Neural crest cell (in vitro differentiated cells): ENCODE measurements around the gene OR5L1. TPM values are rescaled to one million over a fixed set of nuclear protein-coding genes. Genes with fewer than 3 reads are reported as not detected.

ENCODE experiments used
- DNase-seq: peaks from one replicate; pipeline ENCODE4 v3.0.0; 2021; ENCODE audit warnings: low read depth, mixed read lengths, low spot score
- H3K27ac Mint-ChIP-seq: one replicate; pipeline ENCODE4 v1.8.0; 2021; ENCODE audit warnings: mild to moderate bottlenecking, mixed read lengths; ENCODE audit not compliant: unreplicated experiment
- H3K27me3 Mint-ChIP-seq: 2 replicates; pipeline ENCODE4 v1.8.0; 2021; ENCODE audit warnings: low read depth, mild to moderate bottlenecking, mixed read lengths
- H3K36me3 Mint-ChIP-seq: 2 replicates; pipeline ENCODE4 v1.8.0; 2021; ENCODE audit warnings: low read depth, mild to moderate bottlenecking, mixed read lengths
- H3K4me1 Mint-ChIP-seq: 2 replicates; pipeline ENCODE4 v1.8.0; 2021; ENCODE audit warnings: mixed read lengths
- H3K4me3 Mint-ChIP-seq: one replicate; pipeline ENCODE4 v1.8.0; 2021; ENCODE audit warnings: mild to moderate bottlenecking, mixed read lengths
- H3K9me3 Mint-ChIP-seq: 2 replicates; pipeline ENCODE4 v1.8.0; 2021; ENCODE audit warnings: mixed read lengths
- total RNA-seq: library from RNA; stranded (reverse); gene quantifications from 2 replicates; pipeline ENCODE4 v1.2.1, GENCODE V29; 2021
- TF ChIP-seq, protein P1 (sequence below): fragments of 200-600 bp; sonication (generic); conservative IDR thresholded peaks from 2 replicates; pipeline ENCODE4 v1.5.0; 2021; ENCODE audit warnings: antibody characterized with exemption, mild to moderate bottlenecking

Gene OR5L1
- total RNA-seq, 1 donor from 2014 or later, result not detected

DNA sequence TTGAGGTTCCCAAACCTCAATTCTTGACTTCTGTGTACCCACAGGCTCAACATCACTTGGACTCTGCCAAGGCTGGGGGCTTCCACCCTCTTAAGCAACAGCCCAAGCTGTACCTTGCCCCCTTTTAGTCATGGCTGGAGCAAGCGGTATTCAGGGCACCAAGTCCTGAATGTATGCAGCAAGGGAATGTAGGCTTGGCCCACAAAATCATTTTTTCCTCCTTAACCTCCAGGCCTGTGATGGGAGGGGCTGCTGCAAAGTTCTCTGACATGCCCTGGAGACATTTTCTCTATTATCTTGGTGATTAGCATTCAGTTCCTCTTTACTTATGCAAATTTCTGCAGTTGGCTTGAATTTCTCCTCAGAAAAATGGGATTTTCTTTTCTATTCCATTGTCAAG, 4.9 kb upstream of the OR5L1 start:
- no peak overlapping the region for H3K27ac Mint-ChIP-seq
- H3K4me1 Mint-ChIP-seq, result no peaks in the 10 kb centered on the region
- no peaks in the 10 kb centered on the region for H3K27me3 Mint-ChIP-seq
- TF ChIP-seq, protein P1, sequence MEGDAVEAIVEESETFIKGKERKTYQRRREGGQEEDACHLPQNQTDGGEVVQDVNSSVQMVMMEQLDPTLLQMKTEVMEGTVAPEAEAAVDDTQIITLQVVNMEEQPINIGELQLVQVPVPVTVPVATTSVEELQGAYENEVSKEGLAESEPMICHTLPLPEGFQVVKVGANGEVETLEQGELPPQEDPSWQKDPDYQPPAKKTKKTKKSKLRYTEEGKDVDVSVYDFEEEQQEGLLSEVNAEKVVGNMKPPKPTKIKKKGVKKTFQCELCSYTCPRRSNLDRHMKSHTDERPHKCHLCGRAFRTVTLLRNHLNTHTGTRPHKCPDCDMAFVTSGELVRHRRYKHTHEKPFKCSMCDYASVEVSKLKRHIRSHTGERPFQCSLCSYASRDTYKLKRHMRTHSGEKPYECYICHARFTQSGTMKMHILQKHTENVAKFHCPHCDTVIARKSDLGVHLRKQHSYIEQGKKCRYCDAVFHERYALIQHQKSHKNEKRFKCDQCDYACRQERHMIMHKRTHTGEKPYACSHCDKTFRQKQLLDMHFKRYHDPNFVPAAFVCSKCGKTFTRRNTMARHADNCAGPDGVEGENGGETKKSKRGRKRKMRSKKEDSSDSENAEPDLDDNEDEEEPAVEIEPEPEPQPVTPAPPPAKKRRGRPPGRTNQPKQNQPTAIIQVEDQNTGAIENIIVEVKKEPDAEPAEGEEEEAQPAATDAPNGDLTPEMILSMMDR, result no peak
- H3K4me3 Mint-ChIP-seq, result no peak overlapping the region
- H3K9me3 Mint-ChIP-seq, result peaks cover 24% of the 10 kb centered on the region
- H3K36me3 Mint-ChIP-seq, result no peaks in the 10 kb centered on the region
- no peak for DNase-seq

DNA sequence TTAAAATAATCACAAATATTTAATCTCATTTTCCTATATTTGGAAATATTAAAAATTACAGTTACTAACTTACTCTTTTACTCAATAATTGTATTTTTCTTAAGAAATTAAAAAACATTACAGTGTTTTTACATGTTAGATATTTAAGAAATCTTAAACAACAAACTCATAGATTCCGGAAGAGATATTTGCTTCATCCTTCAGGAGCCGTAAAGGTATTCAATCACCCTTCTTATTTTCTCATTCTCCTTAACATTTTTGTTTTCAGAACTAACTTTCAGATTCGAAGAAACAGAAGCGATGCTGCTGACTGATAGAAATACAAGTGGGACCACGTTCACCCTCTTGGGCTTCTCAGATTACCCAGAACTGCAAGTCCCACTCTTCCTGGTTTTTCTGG, 8.2 kb downstream of the OR5L1 start, which contains the start of gene OR5D18:
TSS of gene OR5D18 (plus strand) at position 301 of the 400 bp plus-strand sequence. CDS start at position 301, 0 bp downstream.
- DNase-seq, result no peak
- H3K27ac Mint-ChIP-seq, result no peak within 1 kb of the TSS
- H3K4me1 Mint-ChIP-seq, result no peaks in the 10 kb centered on the region
- no peak within 1 kb of the TSS for H3K4me3 Mint-ChIP-seq
- TF ChIP-seq, protein P1, result no peak
- H3K36me3 Mint-ChIP-seq, result peaks cover 10% of the 10 kb centered on the region
- H3K27me3 Mint-ChIP-seq, result no peaks in the 10 kb centered on the region
- peaks cover 32% of the 10 kb centered on the region for H3K9me3 Mint-ChIP-seq

DNA sequence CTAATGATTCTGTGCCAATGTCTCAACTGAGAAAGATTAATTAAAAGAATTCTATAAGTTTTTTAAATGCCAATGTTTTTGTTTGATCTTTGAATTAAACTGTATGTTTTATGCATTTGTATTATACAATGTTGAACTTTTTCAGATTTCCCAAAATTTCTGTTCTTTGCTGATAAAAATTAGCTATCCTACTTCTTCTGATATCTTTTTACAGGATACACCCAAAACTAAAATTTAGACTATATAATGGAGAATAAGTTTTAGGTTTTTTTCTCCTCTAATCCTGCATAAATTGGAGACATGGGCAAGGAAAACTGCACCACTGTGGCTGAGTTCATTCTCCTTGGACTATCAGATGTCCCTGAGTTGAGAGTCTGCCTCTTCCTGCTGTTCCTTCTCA, 15.8 kb downstream of the OR5L1 start, which contains the start of gene OR5L2:
TSS of gene OR5L2 (plus strand) at position 301 of the 400 bp plus-strand sequence. CDS start at position 301, 0 bp downstream.
- Mint-ChIP-seq H3K36me3 (no peaks in the 10 kb centered on the region), H3K9me3 (peaks cover 12% of the 10 kb centered on the region), H3K4me3 (no peak within 1 kb of the TSS), H3K27me3 (no peaks in the 10 kb centered on the region), H3K4me1 (no peaks in the 10 kb centered on the region), H3K27ac (no peak within 1 kb of the TSS)
- TF ChIP-seq, protein P1, result no peak
- no peak for DNase-seq

DNA sequence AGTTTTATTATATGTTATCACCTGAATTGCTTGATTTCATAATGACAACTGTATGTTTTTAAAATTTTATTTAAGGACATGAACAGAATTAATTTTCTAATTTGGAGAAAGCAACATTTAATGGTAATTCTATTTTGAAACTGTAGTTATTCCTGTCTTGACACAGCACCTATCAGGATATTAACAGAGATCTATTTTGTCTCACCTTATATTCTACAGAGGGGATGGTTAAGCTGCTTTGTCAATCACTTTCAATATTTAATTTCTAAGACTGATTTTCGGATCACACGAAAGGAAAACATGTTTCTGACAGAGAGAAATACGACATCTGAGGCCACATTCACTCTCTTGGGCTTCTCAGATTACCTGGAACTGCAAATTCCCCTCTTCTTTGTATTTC, 27.3 kb downstream of the OR5L1 start, which contains the start of gene OR5D16:
TSS of gene OR5D16 (plus strand) at position 301 of the 400 bp plus-strand sequence. CDS start at position 301, 0 bp downstream.
- DNase-seq, result no peak

DNA sequence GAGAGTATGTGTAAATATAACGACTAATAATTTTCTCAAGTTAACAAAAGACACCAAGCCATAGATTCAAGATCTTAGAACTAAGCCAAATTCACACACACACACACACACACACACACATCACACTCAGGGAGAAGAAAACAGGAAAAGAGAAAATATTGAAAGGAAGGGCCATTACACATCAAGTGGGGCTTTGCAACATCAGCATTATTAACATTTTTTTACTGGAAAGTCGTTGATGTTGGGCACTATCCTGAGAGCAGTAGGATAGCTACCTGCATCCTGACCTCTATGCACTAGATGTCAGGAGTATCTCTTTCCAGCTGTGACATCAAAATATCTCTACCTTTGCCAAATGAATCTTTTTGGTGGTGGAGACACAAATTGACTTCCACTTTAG, 36.3 kb downstream of the OR5L1 start:
- Mint-ChIP-seq H3K27me3 (no peaks in the 10 kb centered on the region), H3K4me3 (no peak overlapping the region), H3K27ac (no peak overlapping the region), H3K9me3 (peaks cover 16% of the 10 kb centered on the region), H3K36me3 (no peaks in the 10 kb centered on the region), H3K4me1 (no peaks in the 10 kb centered on the region)
- no peak for DNase-seq
- TF ChIP-seq, protein P1, result no peak

More for the DNA sequence above, 27.3 kb downstream of the OR5L1 start, which contains the start of gene OR5D16:
- TF ChIP-seq, protein P1, result no peak
- Mint-ChIP-seq H3K27me3 (no peaks in the 10 kb centered on the region), H3K9me3 (peaks cover 10% of the 10 kb centered on the region), H3K36me3 (peaks cover 2% of the 10 kb centered on the region), H3K4me1 (no peaks in the 10 kb centered on the region), H3K27ac (no peak within 1 kb of the TSS), H3K4me3 (no peak within 1 kb of the TSS)
